NOMO-1 treated with dmso at 0.1 percent for 144 hours (cell line): ENCODE results near the gene NAP1L1.
"Not testable (repeated sequence)": the region's sequence is repeated elsewhere in the genome, so short reads cannot be mapped to it uniquely, and the experiment has no call there.

Source experiments
- DNase-seq: peaks from one replicate; lab custom pipeline; 2025; ENCODE audit not compliant: unreplicated experiment; lab: John Stamatoyannopoulos, UW

Gene NAP1L1

GRCh38 chr12:75994069-75994740 is 90.3 kb downstream of the NAP1L1 start:
- DNase-seq = no peak

- DNase-seq = no peak
Observed at GRCh38 chr12:75991753-75992152, 92.7 kb downstream of the NAP1L1 start.

- DNase-seq = no peak
Observed at GRCh38 chr12:75990189-75990912, 94.1 kb downstream of the NAP1L1 start.

GRCh38 chr12:75987709-75988108 is 96.8 kb downstream of the NAP1L1 start:
- not testable (repeated sequence) for DNase-seq
